ENCODE data around the gene CMSS1. TPM values are rescaled to one million over a fixed set of nuclear protein-coding genes. Genes with fewer than 3 reads are reported as not detected.
A peak's percentile ranks its signal among the peaks of the same experiment; 100 is the strongest.
"Not testable (repeated sequence)": the region's sequence is repeated elsewhere in the genome, so short reads cannot be mapped to it uniquely, and the experiment has no call there.

CMSS1 gene
- polyA plus RNA-seq, 12 donors = 21.0 to 39.9 (median 29.5) TPM; not detected in 1

GRCh38 chr3:100081311-100081710, 263.6 kb downstream of the CMSS1 start:
- DNase-seq = no peak

DNA sequence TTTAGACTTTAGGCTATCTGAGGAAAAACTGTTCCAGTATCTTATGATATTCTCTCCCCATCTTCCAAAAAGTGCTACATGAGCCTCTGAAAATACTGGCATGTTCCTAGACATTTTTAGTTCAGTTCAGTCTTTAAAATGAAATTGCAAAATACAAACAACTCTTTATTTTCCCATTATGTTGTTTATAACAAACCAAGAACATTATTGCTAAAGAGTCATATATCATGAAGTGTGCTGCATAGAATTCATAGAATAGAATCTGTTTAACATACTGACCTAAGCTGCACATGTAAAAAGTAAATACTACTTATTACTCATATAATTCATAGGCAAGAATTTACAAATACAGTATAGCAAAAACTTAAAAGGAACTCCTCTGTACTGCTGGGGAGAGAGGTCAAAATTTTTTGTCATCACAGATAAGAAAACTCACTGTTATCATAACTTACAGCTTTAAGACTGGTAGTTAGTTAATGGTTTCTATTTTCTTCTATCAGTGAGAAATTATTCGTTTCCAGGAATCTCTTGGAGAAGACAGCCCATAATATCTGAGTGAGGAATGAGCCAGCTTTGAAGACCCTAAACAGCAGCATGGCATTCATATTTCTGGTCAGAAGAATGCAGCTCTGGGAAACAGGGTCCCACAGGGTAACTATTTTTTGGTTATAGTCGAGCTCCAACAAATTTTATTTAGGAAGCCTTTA, 264.5 kb downstream of the CMSS1 start:
- DNase-seq = no peak

DNA sequence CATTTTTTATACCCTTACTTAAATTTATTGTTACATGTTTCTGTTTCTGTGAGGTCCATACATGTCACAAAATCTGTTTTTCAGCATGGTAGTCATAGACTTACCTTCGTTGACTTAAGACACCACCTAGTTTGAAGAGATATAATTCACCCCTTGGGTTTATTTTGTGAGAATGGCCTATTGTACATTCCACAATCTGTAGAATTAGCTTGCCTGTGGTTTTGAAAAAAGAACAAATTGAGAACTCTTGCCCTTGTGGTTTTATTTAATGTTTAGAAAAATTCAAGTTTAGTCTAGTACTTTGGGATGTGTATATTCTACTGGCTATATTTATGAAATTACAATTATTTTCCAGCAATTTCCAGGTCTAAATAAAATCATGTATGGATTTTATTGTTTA, 265.1 kb downstream of the CMSS1 start:
- DNase-seq = no peak

DNA sequence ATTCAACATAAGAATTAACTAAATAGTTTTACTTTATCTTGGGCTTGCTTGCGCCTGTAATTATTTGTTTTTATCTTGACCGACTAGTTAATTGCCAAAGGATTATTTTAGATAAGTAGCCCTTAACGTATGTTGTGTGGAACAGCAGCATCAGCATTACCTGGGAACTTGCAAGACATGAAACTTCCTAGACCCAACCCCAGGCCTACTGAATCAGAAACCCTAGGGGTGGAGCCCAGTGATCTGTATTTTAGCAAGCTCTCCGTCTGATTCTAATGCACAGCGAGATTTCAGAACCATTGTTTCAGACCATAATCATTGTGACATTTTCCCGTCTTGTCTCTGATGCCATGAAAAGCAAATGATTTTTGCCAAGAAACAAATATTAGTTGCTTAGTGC, 265.5 kb downstream of the CMSS1 start:
- no peak for DNase-seq

DNA sequence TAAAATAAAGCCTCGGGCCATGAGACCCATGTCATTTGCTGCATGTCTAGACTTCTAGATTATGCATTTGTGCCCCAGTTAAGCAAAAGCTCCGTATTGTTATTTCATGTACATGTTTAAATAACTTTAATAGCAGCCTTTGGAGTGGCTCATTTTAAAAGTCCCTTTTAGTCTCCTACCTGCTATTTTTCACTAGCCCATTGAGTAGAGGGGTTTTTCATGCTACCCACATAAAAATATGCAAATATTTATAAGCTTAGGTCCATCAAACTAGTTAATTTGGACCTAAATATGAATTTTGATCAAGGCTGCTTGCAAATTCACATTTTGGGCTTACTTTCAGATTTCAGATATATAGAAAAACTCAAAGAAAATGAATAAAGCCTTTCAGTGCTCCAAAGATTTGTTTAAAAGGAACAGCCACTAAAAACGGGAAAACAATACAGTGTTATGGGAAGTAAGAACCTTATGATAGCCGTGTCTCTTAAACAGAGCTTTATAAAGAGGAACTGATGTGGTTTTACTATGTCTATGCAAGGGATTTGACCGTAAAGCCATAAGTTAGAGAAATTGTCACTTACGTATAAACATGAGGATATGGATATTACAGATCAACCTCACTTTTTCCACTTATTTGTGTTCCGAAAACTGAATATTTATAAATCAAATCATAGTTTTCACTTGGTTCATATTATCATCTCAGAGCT, 266.6 kb downstream of the CMSS1 start:
- DNase-seq = no peak

DNA sequence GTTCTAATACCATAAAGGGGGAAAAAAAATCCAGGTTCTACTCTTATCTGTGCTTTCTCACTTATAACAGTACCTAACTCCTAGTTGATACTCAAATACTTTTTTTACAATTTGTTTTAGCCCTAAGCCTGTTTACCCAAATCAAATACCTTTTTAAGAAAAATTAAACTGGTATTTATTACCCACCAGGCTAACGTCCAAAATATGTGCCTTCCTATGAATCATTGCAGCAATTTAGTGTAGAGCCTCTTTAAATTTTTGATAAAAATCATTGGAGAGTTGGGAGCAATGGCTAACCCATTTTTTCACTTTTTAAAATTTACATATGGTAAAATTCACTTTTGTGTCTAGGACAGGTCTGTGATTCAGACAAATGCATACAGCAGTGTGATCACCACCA, 268.7 kb downstream of the CMSS1 start:
- no peak for DNase-seq

DNA sequence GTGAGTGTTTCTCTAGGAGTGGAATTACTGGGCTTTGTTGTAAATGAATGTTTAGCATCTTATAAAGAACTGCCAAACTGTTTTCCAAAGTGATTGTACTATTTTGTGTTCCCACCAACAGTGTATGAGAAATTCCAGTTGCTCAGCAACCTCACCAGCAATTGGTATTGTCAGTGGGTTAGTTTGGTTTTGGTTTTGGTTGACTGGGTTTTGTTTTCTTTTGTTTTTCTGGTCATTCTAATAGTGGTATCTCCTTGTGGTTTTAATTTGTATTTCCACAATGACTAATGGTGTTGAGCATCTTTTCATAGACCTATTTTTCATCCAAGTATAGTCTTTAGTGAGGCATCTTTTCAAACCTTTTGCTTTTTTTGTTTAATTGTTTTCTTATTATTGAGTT, 269.5 kb downstream of the CMSS1 start:
- DNase-seq = no peak

GRCh38 chr3:100088735-100089368, 271.2 kb downstream of the CMSS1 start:
- no peak for DNase-seq

GRCh38 chr3:100089812-100090668, 272.4 kb downstream of the CMSS1 start:
- peak; percentile 44 for DNase-seq

GRCh38 chr3:100090669-100091005, 273.0 kb downstream of the CMSS1 start:
- DNase-seq = no peak

GRCh38 chr3:100093831-100094230, 276.2 kb downstream of the CMSS1 start:
- no peak for DNase-seq

- DNase-seq = not testable (repeated sequence)
These were observed 278.6 kb downstream of the CMSS1 start for GRCh38 chr3:100096286-100096685.

DNA sequence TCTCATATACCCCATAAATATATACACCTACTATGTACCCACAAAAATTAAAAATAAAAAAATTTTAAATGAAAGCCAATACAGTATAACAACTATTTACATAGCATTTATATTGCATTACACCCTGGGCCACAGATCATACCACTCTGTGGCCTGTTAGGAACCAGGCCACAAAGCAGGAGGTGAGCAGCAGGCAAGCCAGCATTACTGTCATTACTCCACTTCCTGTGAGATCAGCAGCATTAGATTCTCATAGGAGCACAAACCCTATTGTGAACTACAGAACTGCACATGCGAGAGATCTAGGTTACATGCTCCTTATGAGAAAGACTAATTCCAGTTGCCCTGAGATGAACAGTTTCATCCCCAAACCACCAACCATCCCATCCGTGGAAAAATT, 279.2 kb downstream of the CMSS1 start:
- no peak for DNase-seq

DNA sequence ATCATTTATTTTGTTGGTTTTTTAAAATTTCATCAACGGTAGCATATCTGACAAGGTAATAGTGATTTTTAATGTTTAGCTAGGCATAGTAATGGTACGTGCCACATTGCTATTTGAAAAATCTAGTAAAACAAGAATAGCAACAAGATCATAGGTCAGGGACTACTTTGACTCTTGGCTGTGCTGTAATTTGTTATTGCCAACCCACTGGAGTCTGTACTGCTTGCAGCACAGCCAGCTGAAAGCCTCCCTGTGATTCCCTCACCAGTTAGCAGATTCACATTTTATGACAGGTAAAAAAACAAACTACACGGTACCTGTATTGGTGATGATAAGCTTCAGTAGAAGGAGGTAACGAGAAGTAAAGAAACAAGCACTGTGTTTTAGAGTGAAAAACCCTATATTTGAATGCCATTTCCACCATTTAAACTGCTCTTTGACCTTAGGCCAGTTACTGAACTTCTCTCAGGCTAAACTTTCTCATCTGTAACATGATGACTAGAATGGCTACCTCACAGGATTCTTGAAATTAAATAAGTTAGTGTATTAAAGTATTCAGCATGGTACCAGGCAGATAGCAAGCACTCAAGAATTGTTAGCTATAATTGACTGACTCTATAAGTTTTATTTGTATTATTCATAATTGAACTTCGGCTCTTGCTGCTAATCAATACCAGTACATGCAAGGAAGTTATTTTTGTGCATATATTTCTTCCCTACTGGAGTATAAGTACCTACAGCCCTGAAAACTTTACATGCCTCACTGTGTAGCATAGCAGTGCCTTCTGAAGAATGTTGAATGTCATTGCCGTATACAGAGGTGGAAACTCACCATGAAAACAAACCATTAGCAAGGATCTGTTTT, 280.5 kb downstream of the CMSS1 start:
- DNase-seq = no peak

- DNase-seq = no peak
These were observed 281.1 kb downstream of the CMSS1 start for GRCh38 chr3:100098784-100099070.

DNA sequence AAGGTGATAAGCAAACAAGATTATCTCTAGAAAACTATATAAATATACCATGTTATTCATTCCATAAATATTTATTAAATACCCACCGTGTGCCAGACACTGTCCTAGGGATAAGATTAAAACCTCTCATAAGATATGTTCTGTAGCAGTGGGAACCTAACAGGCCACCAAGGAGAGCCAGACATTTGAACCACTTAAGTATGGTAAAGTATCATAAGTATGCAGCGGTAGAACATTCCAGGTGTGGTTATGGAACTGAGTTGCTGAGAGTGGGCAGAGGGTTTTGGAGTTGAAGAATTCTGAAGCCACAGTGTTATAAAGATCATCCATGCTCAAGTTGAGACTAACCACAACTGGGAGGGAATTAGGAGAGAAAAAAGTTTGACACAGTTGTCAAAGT, 282.0 kb downstream of the CMSS1 start:
- DNase-seq = no peak

DNA sequence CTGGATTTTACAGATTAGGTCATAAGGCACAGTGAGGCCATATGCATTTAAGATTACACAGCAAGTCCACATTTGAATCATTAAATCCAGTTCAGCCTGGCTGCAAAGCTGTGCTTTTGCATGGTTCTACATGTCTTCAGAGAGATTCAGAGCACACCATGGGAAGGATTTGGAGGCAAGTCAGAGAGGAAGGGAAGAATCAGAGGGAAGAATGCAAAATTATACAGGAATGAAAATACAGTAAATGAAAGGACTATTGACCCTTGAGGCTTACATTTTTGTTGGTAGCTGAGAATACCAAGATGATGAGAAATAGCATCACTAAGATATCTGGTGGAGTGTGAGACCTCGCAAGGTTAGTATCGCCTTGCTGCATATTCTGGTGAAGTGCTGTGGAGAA, 282.8 kb downstream of the CMSS1 start:
- no peak for DNase-seq

DNA sequence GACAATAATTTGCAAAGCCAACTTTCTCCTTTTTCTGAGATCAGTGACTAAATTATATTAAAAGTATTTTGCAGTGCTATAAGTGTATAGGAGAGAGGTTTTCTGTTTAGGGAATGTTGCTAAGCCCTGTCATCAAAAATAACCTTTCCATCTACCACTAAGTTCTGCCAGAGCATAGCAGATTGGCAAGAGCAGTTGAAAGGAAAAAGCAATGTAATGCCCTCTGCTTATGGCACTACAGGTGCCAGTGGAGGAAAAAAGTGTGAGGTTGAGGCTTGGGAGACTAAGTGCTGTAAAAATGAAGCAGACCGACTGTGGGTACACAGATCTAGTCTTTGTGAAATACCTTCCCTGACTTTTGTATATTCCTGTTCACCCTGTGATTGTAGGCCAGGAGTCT, 285.1 kb downstream of the CMSS1 start:
- no peak for DNase-seq

DNA sequence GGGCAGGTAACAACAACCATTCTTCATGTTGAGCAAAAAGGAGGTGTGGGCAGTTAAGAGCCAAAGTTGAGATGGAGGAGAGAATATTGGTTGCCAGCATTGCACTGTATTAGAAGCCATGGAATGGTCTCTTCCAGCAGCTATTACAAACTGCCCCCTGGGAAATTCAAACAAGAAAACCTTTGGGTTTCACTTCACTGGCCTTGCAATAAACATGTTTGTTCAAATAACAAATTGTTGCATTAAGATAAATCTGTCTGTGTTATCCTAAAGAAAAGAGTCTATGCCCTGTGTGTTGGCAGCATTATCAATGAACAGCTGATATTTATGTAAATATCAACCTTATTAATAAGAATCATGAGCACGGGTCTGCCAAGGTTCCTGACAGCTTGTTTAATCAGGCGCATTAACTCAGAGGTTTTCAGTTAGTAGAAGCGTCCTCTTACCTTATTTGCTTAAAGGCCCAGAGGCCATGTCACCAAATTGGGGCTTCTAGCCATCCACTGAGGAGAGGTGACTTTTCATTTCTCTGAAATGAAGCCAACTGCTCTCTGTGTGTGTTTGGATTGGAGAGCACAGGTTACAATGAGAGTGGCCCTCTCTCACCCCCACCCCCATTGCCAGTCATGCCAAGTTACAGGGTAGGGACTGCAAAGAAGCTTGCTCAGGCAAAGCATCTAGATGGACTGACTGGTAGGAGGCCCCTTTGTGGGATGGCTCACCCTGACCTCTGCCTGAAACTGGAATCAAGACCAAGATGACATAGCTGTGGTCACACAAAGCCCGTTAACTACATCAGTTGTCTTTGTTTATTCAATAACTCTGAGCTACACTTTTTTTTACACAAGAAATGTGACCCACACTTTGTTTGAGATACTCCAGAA, 286.1 kb downstream of the CMSS1 start:
- DNase-seq = no peak

DNA sequence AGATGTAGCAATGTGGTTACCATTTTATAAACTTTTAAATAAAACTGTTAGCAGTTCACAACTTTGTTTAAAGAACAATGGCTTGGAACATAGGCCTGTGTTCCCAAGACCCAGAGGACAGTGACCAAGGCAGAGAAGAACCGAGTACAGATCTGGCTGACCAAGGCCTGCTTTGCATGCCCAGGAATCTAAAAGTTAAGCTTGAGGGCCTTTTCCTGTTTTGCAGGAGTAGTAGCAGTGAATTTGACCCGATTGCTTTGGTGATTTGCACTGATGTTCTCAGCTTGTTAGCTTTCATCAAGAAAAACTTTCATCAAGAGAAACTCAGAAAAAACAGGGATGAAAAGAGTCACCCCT, 286.8 kb downstream of the CMSS1 start:
- DNase-seq = no peak
